GM23248 (cell line): ENCODE data around the gene PTPRS. TPM values are rescaled to one million over a fixed set of nuclear protein-coding genes. Genes with fewer than 3 reads are reported as not detected.

ENCODE experiments used
- DNase-seq: peaks from one replicate; pipeline ENCODE4 v3.0.0-alpha.2; 2015
- H2AFZ ChIP-seq: fragments of 200-600 bp; sonication (generic); 2 replicates; pipeline ENCODE4 v1.6.1; 2016; ENCODE audit warnings: antibody characterized with exemption
- H3F3A ChIP-seq: fragments of 200-600 bp; sonication (generic); 2 replicates; pipeline ENCODE4 v1.6.1; 2016; ENCODE audit warnings: mild to moderate bottlenecking, antibody characterized with exemption, mixed run types; ENCODE audit not compliant: insufficient read depth
- H3K27ac ChIP-seq: fragments of 200-600 bp; sonication (generic); 2 replicates; pipeline ENCODE4 v1.5.1; 2016; ENCODE audit warnings: mild to moderate bottlenecking
- H3K27me3 ChIP-seq: fragments of 200-600 bp; sonication (generic); replicated peaks from 2 replicates; pipeline ENCODE4 v1.6.1; 2016; ENCODE audit warnings: mild to moderate bottlenecking; ENCODE audit not compliant: insufficient read depth
- H3K36me3 ChIP-seq: fragments of 200-600 bp; sonication (generic); 2 replicates; pipeline ENCODE4 v1.6.1; 2016; ENCODE audit warnings: low read depth, mild to moderate bottlenecking
- H3K4me1 ChIP-seq: fragments of 200-600 bp; sonication (generic); 2 replicates; pipeline ENCODE4 v1.6.1; 2016; ENCODE audit warnings: mild to moderate bottlenecking; ENCODE audit not compliant: insufficient read depth
- H3K4me2 ChIP-seq: fragments of 200-600 bp; sonication (generic); one replicate; pipeline ENCODE4 v1.6.1; 2016; ENCODE audit warnings: mild to moderate bottlenecking; ENCODE audit not compliant: unreplicated experiment
- H3K4me3 ChIP-seq: fragments of 200-600 bp; sonication (generic); 2 replicates; pipeline ENCODE4 v1.5.1; 2016; ENCODE audit warnings: mild to moderate bottlenecking
- H3K79me2 ChIP-seq: fragments of 200-600 bp; sonication (generic); 2 replicates; pipeline ENCODE4 v1.6.1; 2016; ENCODE audit warnings: mild to moderate bottlenecking; ENCODE audit not compliant: insufficient read depth
- H3K9ac ChIP-seq: fragments of 200-600 bp; sonication (generic); 2 replicates; pipeline ENCODE4 v1.6.1; 2016; ENCODE audit warnings: mild to moderate bottlenecking
- H3K9me2 ChIP-seq: fragments of 200-600 bp; sonication (generic); 2 replicates; pipeline ENCODE4 v1.6.1; 2016; ENCODE audit warnings: mixed run types, mild to moderate bottlenecking, moderate library complexity; ENCODE audit not compliant: insufficient read depth
- H3K9me3 ChIP-seq: fragments of 200-600 bp; sonication (generic); one replicate; pipeline ENCODE4 v1.6.1; 2017; ENCODE audit warnings: low read depth
- H4K20me1 ChIP-seq: fragments of 200-600 bp; sonication (generic); 2 replicates; pipeline ENCODE4 v1.6.0; 2016; ENCODE audit not compliant: insufficient read depth
- EZH2 ChIP-seq: fragments of 200-600 bp; sonication (generic); IDR thresholded peaks from 2 replicates; pipeline ENCODE4 v1.6.1; 2018; ENCODE audit warnings: antibody characterized with exemption, mild to moderate bottlenecking; ENCODE audit not compliant: insufficient read depth, poor library complexity, severe bottlenecking
- EZH2phosphoT487 ChIP-seq: fragments of 200-600 bp; sonication (generic); IDR thresholded peaks from 2 replicates; pipeline ENCODE4 v1.6.1; 2018; ENCODE audit warnings: antibody characterized with exemption, moderate library complexity, mild to moderate bottlenecking, low read depth; ENCODE audit not compliant: insufficient read depth
- WGBS, 2 experiments: methylation state at CpG; one replicate each; pipeline ENCODE4 v1.1.6; 2015 to 2017; ENCODE audit warnings: low lambda C conversion rate in 2 of 2, low coverage in 1 of 2; ENCODE audit errors: missing lambda C conversion rate in 2 of 2; 5-methylcytosine and 5-hydroxymethylcytosine counted together
- in situ Hi-C: fragments of 300-500 bp; cut with MboI; formaldehyde crosslinking; loops from 2 replicates; pipeline ENCODE4 v1.15.0; 2020
- polyA plus RNA-seq: library from polyadenylated mRNA; unstranded; fragments of >200 nt; fragmentation: Nextera tagmentation; extraction: Ambion mirVana; gene quantifications from 2 replicates; pipeline ENCODE4 v1.2.1, GENCODE V29; 2016
- total RNA-seq: library from RNA; depleted of rRNA; stranded (reverse); fragments of >200 nt; shearing (Covaris generic); gene quantifications from 2 replicates; pipeline ENCODE4 v1.2.3, GENCODE V29; 2014

The PTPRS gene
- total and polyA plus RNA-seq, 2 experiments from 2014 or later, result 20.2 to 196 TPM

GRCh38 chr19:5305163-5305562 is 35.4 kb downstream of the PTPRS start:
- Histone ChIP-seq H3K27ac (no peak overlapping the region), H3K4me3 (no peak overlapping the region), H3K4me2 (no peak overlapping the region), H4K20me1 (no peaks in the 10 kb centered on the region), H3K9ac (no peak overlapping the region), H3K36me3 (no peaks in the 10 kb centered on the region), H3K9me3 (no peaks in the 10 kb centered on the region), H2AFZ (no peak overlapping the region), H3F3A (no peaks in the 10 kb centered on the region), H3K79me2 (no peaks in the 10 kb centered on the region), H3K9me2 (no peaks in the 10 kb centered on the region), H3K27me3 (no peaks in the 10 kb centered on the region), H3K4me1 (no peaks in the 10 kb centered on the region; the same call in 1 of the 2 replicates)
- in situ Hi-C loops, result no loop called here
- 59 to 71% methylated on average over 3 of the region's 3 CpGs for WGBS, 2 experiments
- TF ChIP-seq EZH2 (no peak), EZH2phosphoT487 (no peak)
- no peak for DNase-seq

- TF ChIP-seq EZH2 (no peak), EZH2phosphoT487 (no peak)
- no peaks in the 10 kb centered on the region for H3K79me2 ChIP-seq
- H3K9ac ChIP-seq, result no peak overlapping the region
- H3K4me2 ChIP-seq, result no peak overlapping the region
- H3K9me3 ChIP-seq, result no peaks in the 10 kb centered on the region
- H3K4me1 ChIP-seq, result no peaks in the 10 kb centered on the region; the same call in 1 of the 2 replicates
- H3K4me3 ChIP-seq, result no peak overlapping the region
- H3K9me2 ChIP-seq, result no peaks in the 10 kb centered on the region
- no peaks in the 10 kb centered on the region for H3K36me3 ChIP-seq
- H2AFZ ChIP-seq, result no peak overlapping the region
- H3F3A ChIP-seq, result no peaks in the 10 kb centered on the region
- H3K27ac ChIP-seq, result no peak overlapping the region
- 90 to 95% methylated on average over 6 of the region's 6 CpGs for WGBS, 2 experiments
- no peak for DNase-seq
- H3K27me3 ChIP-seq, result no peaks in the 10 kb centered on the region
- in situ Hi-C loops, result no loop called here
- no peaks in the 10 kb centered on the region for H4K20me1 ChIP-seq
Observed at GRCh38 chr19:5304486-5304885, 36.1 kb downstream of the PTPRS start.

- H3K27me3 ChIP-seq, result no peaks in the 10 kb centered on the region
- DNase-seq, result no peak
- H3K79me2 ChIP-seq, result no peaks in the 10 kb centered on the region
- H2AFZ ChIP-seq, result no peak overlapping the region
- H3K27ac ChIP-seq, result no peak overlapping the region
- H4K20me1 ChIP-seq, result no peaks in the 10 kb centered on the region
- H3F3A ChIP-seq, result no peaks in the 10 kb centered on the region
- H3K4me1 ChIP-seq, result no peaks in the 10 kb centered on the region; the same call in 1 of the 2 replicates
- H3K9ac ChIP-seq, result no peak overlapping the region
- H3K36me3 ChIP-seq, result no peaks in the 10 kb centered on the region
- no peaks in the 10 kb centered on the region for H3K9me3 ChIP-seq
- WGBS, 2 experiments, result 79 to 87% methylated on average over 7 of the region's 7 CpGs
- no peak for TF ChIP-seq EZH2phosphoT487
- no peak for TF ChIP-seq EZH2
- H3K9me2 ChIP-seq, result no peaks in the 10 kb centered on the region
- in situ Hi-C loops, result no loop called here
- no peak overlapping the region for H3K4me3 ChIP-seq
- no peak overlapping the region for H3K4me2 ChIP-seq
Observed at GRCh38 chr19:5303208-5303607, 37.4 kb downstream of the PTPRS start.

- in situ Hi-C loops, result no loop called here
- Histone ChIP-seq H3F3A (no peaks in the 10 kb centered on the region), H2AFZ (no peak overlapping the region), H3K36me3 (no peaks in the 10 kb centered on the region), H3K79me2 (no peaks in the 10 kb centered on the region), H3K27me3 (no peaks in the 10 kb centered on the region), H3K4me3 (no peak overlapping the region), H3K9me2 (no peaks in the 10 kb centered on the region), H3K9me3 (no peaks in the 10 kb centered on the region), H3K9ac (no peak overlapping the region), H3K4me1 (no peaks in the 10 kb centered on the region), H3K4me2 (no peak overlapping the region), H4K20me1 (no peaks in the 10 kb centered on the region), H3K27ac (no peak overlapping the region)
- no peak for DNase-seq
- TF ChIP-seq EZH2phosphoT487, result no peak
- no peak for TF ChIP-seq EZH2
- WGBS, 2 experiments, result 86 to 89% methylated on average over 9 of the region's 9 CpGs
Observed at GRCh38 chr19:5302396-5302795, 38.2 kb downstream of the PTPRS start.

GRCh38 chr19:5299137-5299536 is 41.5 kb downstream of the PTPRS start:
- Histone ChIP-seq H3F3A (no peaks in the 10 kb centered on the region), H3K4me1 (no peaks in the 10 kb centered on the region), H2AFZ (no peak overlapping the region), H3K27me3 (no peaks in the 10 kb centered on the region), H3K4me2 (no peak overlapping the region), H3K9ac (no peak overlapping the region), H3K36me3 (no peaks in the 10 kb centered on the region), H3K27ac (no peak overlapping the region), H3K79me2 (no peaks in the 10 kb centered on the region), H3K4me3 (no peak overlapping the region), H3K9me3 (no peaks in the 10 kb centered on the region), H3K9me2 (no peaks in the 10 kb centered on the region), H4K20me1 (no peaks in the 10 kb centered on the region)
- no peak for DNase-seq
- 83 to 95% methylated on average over 2 of the region's 2 CpGs for WGBS, 2 experiments
- in situ Hi-C loops, result no loop called here
- TF ChIP-seq EZH2phosphoT487 (no peak), EZH2 (no peak)
